Stimulated activated CD8-positive, alpha-beta memory T cell treated with anti-CD3 and anti-CD28 coated beads, Interleukin-12 subunit alpha, Interleukin-12 subunit beta, amount 100 ng/mL, for 1 hour (primary cell): ENCODE measurements around the gene MTERF4.
"Not testable (repeated sequence)": the region's sequence is repeated elsewhere in the genome, so short reads cannot be mapped to it uniquely, and the experiment has no call there.

Source experiments
- DNase-seq: peaks from one replicate; pipeline ENCODE4 v3.0.0-alpha.2; 2020; ENCODE audit warnings: low read depth

The MTERF4 gene

DNA sequence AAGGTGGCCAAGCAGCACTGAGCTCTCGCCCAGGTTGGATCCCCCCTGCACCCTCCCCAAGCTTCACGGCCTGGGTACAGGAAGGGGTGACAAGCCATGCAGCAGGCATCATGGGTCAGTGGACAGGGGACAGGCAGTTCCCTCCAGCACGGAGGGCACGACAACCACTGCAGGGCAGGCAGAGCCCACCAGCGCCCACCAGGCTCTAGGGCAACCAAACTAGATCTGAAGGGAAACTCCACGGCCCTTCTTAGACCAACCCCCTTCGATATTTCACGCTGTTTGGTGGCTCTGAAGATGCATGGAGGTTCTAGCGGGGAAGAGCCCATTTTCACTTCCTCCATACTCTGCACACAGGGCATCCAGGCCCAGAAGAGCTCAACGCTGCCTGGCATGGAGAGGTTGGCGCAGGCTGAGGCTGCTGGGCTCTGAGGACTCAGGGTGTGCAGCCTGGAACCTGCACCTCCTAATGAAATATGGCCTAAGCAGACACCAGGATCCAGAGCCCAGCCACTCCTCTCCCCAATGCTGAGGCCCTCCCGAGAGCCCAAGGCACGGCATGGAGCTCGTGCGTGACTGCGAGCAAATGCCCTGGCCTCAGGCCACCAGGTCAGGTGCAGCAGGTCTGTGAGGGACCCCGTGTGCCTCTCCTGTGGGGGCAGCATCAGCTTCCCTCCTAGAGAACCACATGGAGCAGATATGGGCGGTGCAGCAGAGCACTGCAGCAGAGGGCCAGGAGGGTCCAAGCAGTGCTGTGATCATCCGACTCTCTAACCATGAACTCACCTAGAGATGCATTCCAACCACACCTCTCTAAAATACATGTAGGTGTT lies 8.7 kb upstream of the MTERF4 start:
- DNase-seq, result no peak

DNA sequence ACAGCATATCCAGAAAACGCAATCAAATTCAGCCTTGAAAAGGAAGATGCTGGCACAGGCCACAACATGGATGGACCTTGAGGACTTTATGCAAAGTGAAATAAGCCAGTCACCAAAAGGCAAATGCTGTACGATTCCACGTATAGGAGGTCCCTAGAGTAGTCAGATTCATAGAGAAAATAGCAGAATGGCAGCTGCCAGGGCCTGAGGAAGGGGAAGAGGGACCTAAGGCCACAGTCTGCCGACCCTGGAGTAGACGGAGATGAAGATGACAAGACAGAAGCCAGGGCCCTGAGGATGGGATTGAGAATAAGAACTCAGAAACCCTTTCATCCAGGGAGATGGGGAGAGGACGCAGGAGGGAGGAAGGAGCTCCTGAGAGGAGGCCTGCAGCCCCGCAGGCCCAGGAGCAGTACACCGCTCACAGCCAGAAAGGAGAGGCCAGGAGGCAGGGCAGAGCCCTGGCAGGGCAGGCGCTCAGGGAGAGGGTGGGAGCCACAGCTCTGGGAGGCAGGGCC lies 8.1 kb upstream of the MTERF4 start:
- no peak for DNase-seq

DNA sequence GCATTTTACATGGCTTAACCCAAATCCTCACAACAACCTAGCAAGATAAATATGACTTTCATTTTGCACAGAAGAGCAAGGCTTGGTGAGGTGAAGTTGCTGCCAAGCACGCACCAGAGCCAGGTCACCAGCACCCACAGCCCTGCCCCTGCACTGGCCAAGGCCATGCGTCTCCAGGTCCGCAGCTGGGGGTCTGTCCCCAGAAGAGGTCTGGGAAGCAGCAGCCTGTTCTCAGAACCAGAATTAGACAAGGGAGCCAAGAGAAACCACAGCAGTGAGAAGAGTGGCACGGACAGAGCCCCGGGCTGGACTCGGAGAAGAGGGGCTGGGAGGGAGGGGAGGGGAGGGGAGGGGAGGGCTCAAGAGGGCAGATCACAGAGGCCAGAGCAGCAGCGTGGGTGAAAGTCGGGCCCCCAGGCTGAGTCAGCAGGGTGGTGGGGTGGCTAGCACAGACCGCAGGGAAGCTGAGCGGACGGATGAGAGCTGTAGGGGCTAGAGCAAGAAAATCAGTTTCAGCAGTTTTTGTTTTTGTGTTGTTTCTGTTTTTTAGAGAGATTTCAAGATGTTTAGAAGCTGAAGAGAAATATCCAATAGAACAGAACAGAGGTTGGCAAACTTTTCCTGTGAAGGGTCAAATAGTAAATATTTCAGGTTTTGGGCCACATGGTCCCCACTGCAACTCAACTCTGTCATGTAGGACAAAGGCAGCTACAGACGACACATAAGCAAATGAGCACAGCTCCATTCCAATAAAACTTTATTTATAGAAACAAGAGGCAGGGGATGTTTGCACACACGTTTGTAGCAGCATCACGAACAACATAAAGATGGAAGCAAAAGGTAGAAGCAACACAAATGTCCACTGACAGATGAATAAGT lies 7.4 kb upstream of the MTERF4 start:
- DNase-seq, result no peak

DNA sequence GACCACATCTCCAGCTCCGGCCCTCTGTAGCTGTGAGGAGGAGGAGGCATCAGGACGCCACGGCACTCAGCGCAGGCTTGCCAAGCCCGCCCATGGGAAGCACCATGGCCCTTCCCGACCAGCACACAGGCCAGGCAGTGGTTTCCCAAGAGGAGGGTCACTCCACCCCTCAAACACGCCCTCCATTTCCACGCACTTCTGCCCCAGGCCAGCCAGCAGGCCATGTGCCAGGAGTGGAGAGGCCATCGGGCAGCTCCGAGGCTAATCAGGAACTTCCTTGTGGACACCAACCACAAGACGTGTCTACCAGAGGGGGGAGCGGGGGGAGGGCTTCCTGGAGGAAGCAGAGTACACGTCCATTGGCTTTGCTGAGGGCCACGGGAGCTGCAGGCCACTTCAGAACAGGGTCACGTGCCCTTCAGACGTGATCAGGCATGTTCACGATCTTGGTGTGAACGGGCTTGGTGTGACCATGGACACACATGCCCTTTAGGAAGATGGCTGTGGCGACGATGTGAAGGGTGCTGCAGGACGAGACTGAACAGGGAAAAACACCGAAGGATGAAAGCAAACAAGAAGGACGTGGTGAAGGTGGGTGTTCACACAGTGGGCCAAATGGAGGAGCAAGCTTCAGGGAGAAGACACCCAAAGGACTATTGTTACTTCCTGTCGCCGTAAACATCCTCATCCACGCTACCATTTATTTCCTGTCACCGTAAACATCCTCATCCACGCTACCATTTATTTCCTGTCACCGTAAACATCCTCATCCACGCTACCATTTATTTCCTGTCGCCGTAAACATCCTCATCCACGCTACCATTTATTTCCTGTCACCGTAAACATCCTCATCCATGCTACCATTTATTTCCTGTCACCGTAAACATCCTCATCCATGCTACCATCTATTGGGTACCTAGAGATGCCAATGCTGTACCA lies 6.5 kb upstream of the MTERF4 start:
- no peak for DNase-seq

DNA sequence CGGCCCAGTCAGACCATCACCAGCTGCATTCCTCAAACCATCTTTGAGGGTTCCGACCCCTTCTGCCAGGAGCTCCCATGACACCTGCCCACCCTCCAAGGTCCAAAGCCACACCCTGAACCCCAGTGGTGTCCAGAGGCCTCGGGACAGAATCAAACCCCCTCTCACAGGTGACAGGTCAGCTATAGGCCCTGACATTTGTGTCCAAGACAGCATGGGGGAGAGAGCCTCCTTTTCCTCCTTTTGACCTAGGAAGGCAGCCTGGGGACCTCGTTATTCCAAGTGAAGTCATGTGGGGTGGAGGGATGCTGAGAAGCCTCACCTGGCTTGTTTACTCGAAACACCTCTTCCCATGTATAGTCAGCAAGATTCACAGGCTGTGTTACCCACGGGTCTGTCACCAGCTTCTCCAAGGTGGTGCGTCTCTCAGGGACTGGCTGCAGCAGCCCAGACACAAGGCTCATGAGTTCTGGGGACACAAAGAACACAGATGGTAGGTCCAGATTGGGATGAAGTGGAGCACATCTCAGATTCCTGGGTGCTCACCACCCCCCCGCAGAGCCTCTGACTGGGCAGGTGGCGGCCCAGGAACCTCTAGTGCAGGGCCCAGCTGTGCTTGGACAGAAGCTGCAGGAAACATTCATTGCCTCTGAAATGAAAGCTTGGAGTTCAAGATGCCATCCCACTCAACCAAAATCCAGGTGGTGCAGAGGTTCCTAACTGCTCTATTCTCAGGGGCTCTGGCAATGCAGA lies 5.1 kb upstream of the MTERF4 start:
- no peak for DNase-seq

DNA sequence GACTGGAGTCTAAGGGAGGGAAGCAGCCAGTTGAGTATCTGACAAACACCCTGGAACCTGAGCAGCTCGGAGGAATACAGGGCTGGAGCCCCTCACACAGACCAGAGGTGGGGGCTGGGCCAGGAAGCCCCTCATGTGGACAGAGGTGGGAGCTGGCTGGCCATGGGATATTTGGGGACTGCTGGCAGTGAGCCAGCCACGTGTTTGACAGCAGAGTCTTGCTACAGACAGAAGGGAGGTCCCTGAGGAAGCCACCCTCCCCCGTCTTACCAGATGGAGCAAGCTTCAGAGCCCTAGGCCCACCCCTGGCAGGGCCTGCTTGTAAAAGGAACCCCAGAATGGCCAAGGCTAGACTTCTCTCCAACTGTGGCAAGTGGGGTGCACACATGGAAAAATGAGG lies 3.6 kb upstream of the MTERF4 start:
- no peak for DNase-seq

DNA sequence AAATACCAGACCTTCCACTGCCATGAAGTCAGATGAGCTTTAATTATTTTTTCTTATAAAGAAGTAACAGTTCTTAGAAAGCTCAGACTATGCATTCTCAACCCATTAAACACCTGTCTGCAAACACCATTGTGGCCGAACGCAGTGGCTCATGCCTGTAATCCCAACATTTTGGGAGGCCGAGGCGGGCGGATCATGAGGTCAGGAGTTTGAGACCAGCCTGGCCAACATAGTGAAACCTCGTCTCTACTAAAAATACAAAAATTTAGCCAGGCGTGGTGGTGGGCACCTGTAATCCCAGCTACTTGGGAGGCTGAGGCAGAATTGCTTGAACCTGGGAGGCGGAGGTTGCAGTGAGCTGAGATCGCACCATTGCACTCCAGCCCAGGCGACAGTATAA lies 2.5 kb upstream of the MTERF4 start:
- DNase-seq, result not testable (repeated sequence)

DNA sequence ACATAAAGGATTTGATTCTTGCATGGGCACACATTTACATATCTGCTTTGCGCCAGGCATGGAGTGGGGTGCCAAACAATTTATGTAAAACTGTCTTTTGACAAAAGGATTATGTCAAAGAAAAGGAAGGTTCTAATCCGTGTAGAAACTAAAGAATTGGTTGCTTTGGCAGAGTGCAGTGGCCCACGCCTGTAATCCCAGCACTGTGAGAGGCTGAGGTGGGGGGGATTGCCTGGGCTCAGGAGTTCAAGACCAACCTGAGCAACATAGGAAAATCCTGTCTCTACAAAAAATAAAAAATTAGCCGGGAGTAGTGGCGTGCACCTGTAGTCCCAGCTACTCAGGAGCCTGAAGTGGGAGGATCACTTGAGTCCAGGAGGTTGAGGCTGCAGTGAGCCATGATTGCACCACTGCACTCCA lies 1.1 kb upstream of the MTERF4 start:
- DNase-seq, result no peak

DNA sequence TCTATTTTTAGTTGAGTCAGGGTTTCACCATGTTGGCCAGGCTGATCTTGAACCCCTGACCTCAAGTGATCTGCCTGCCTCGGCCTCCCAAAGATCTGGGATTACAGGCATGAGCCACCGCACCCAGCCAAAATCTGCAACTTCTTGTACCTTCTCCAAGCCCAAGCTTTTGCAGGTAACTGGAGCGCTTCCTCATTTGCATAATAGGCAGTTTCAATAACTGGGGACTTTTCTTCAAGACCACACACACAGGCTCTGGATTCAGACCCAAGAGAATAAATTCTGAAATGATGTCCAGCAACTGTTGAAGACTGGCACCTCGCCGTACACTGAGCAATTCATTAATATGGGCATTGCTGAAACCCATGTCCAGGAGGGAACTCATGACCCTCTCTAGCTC lies 2.8 kb downstream of the MTERF4 start:
- no peak for DNase-seq

DNA sequence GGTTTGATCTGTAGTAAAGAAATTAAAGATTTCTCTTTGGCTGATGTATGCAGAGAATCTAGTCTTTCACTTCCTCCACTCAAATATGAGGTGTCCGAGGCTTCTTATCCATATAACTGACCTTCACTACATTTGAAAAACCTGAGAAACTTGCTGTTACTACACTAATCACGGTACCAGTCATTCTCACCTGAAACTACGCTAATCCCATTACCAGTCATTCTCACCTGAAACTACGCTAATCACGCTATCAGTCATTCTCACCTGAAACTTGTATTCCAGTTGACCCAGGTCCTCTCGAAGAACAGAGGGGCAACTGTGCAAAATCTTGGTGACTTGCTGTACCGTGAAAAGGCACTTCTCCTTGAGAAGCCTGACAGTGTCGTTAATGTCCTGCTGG lies 5.1 kb downstream of the MTERF4 start:
- DNase-seq, result no peak

DNA sequence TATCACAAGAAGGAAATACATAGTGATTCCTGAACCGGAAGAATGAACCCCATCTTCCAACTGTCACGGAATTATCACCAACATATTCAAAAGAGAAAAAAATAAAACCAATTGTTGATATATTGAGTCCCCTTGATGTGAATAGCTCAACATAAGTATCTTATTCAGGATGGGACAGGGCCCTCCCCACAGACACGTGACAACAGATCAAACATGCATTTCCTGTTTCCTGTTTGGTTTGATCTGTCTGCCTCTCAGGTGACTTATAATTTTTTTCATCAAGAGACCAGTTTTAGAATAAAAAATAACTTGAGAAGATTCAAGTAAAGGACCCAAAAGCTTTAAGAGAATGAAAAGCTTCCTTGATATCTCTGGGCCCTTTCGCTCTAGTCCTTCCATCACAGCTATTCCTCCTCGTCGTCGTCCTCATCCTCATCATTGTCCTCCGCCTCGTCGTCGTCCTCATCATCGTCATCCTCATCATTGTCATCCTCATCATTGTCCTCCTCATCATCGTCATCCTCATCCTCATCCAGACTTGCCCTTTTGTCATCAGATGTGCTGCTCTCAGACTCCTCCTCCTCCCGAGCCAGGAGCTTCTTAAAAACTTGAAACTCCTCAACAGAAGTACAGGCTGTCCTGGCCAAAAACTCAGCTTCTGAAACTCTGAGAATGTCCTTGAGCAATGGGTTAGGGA lies 6.3 kb downstream of the MTERF4 start:
- no peak for DNase-seq

DNA sequence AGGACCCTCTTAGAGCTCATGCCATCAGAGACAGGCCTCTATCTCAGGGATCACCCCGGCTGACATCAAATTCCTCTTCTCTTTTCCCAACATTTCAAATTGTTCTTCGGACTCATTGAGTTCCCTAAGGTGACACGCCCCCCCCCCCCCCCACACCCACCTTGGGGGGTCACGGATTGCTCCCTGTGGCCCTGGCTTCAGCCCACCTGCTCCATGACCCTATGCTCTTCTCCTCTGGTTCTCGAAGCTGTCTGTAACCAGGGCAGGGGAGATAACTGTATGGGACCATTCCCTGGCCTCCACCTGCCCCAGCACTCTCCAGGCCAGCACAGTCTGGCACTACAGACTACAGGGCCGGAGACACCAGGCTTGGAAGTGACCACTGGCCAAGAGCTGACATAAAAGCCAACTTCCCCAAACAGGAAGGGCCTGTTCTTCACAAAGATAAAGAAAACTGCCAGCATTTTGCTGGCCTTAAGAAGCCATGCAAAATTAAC lies 7.1 kb downstream of the MTERF4 start:
- DNase-seq, result no peak

DNA sequence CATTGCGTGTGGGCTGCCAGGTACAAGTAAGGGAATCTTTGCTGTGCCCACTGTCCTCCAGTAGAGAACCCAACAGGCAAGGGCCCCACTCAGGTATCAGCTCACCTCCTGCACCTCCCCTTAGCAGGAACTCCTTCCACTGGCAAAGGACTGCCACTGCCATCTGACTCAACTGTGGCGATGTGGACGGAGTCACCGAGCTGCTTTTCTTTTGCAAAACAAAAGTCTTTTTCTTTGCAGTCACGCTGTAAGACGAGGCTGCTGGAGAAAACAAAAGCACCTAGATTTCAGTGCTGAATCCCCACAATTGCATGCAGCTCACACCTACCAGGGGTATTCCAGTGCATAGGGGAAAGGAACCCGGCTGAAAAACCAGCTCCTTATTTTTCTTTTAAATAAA lies 7.9 kb downstream of the MTERF4 start:
- no peak for DNase-seq

DNA sequence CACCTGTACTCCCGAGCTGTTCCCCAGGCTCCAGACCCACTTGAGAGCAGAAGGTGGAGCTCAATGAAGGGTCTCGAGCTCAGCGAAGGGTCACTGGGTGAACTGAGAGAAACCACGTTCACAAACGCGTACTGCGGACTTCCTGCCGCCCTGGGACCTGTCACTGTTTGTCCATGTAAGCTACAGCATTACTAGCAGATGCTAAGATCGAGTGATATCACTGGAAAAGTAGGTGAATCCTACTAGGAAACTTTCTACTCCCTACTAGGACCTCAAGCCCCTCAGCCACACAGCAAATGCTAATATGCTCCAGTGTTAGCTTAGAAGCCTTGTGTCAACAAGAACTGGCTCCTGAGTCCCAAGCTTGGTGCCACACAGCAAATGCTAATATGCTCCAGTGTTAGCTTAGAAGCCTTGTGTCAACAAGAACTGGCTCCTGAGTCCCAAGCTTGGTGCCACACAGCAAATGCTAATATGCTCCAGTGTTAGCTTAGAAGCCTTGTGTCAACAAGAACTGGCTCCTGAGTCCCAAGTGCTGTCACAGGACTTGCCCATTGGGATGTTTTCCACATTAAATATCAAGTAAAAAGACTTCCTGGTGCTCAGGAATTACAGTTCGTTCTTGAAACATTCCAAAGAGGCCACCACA lies 8.8 kb downstream of the MTERF4 start:
- DNase-seq, result not testable (repeated sequence)

DNA sequence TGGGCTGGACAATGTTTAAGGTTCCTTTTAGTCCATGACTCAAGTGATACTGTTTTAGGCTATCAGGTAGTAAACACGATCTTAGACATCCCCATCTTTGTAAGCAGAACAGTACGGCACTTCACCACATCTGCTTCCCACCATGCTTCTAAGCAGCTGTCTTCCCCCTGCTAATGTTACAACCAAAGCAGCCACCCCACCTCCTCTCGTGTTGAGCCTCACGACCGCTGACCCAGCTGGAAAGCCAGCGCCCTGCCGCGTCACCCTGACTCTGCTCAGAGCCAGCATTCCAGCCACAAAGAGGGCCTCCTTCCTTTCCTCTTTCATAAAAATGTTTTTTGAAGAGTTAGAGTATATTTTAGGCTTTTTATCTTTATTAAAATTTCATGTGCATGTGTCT lies 9.4 kb downstream of the MTERF4 start:
- DNase-seq, result no peak

DNA sequence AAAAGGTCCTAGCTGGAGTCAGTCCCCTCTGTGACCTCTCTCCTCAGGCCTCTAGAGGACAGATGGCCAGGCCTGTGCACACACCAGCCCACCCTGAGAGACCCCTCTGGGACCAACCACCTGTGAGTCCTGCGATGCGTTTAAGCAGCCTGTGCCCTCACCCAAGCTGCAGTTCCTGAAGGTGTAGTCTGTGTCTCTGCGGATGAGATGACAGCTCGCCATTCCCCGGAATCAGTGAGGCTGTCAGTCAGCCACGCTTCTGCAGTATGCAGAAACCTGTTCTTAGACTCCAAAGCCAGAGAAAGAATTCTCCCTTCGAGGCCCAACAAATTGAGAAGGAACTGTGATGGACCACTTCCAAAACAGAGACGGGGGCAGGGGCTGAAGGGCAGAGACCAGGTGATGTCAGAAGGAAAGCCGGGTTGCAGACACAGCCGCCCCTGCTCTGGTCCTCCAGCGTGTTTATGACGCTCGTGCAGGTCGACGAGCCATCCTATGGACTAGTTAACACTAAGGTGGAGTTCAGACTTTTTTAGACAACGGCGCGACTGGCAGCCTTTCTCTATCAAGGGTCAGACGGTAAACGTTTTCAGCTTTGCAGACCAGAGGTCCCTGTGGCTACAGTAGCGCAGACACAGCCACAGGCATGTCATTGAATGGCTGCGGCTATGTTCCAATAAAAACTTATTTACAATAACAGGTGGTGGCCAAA lies 10.2 kb downstream of the MTERF4 start:
- no peak for DNase-seq

DNA sequence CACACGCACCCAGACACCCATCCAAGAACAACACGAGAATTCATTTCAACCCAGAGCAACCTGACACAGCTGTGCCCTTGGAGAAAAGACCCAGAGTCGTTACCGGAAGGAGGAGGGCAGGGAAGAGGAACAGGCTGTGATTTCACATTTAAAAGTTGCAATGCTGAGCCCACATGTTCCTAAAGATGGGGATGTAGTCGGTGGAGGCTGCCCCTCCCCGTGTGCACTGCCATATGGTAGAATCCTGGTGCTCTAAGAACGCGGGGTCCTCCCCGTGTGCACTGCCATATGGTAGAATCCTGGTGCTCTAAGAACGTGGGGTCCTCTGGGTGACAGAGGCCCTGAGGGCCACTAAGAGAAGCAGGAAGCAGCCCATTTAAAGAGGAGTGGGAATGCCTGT lies 10.9 kb downstream of the MTERF4 start:
- DNase-seq, result no peak

DNA sequence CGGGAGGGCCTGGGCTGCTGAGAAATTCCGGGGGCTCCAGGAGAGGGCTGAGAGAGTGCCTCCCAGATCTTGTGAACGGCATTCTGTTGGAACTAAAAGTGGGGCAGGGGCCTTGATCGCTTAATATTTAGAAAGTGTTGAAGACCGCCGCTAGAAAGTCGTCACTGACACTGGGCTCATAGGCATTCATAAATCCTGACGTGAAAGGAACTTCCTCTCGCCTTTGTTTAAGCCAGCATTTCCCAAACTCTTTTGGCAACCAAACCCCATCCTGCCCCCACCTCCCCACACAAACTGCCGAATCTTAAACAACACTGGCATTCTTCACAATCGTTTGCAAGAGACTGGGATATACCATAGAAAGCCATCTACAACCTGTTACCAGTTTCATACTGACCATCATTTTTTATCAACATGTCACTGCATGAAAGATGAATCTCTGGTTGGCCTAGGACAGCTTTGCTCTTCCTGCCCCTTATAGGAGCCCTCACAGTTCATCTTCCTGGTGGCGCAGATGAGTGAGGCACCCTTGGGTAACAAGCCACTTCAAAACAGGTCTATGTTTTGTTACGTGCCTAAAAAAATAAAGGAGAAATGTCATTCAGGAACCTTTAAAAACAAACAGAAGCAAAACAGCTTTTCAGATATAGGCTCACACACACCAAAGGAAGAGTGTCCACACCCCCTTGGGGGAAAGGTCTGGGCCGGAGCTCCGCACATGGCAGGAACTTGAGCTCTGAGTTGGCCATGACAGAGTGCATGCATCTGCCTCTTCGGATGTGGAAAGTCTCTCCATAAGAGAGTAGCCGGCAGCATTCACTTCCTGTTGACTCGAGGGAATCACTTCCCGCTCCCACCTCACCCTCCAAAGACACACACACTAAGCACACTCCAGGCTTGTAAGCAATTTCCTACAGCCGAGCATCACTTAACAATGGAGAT lies 13.0 kb downstream of the MTERF4 start:
- DNase-seq, result no peak
